Adrenal gland (tissue), 5 donors: ENCODE data around the gene MT1X.

Experiments
- POLR2A ChIP-seq, 2 donors: fragments of 450-650 bp; IDR thresholded peaks; one replicate each; pipeline ENCODE4 v1.6.1; 2017; ENCODE audit warnings: antibody characterized with exemption in 2 of 2, mild to moderate bottlenecking in 2 of 2, moderate library complexity in 1 of 2
- TF ChIP-seq, protein P1 (sequence below), 6 experiments: fragments of 450-650 bp in 4 of 6; fragments of 200-600 bp in 2 of 6; sonication (generic) in 1 of 6; IDR thresholded peaks; 1 replicate in 5 of 6; 2 replicates in 1 of 6; pipeline versions ENCODE4 v1.5.1 to v1.8.0; 2016 to 2021; ENCODE audit warnings: antibody characterized with exemption in 6 of 6, mild to moderate bottlenecking in 2 of 6, moderate library complexity in 1 of 6
- donor health status: DM: no; HTN: no; CAD: no.

DNA sequence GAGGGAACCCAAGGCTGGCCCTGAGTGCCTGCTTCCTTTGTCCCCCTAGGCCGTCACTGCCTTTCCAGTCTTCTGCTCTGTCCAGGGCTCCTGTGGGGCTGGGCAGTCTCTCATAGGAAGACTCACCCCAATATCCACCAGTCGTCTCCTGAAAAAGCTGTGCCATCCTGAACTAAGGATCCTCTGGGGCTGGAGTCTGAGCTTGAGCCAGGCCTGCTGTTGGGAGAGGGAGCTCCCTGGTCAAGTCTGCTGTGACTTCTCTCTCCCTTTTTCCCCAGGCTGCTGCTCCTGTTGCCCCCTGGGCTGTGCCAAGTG is 11.7 kb upstream of the MT1X start:
- TF ChIP-seq POLR2A (IDR thresholded peaks at IDR 0.05), result no peak
- TF ChIP-seq, protein P1, sequence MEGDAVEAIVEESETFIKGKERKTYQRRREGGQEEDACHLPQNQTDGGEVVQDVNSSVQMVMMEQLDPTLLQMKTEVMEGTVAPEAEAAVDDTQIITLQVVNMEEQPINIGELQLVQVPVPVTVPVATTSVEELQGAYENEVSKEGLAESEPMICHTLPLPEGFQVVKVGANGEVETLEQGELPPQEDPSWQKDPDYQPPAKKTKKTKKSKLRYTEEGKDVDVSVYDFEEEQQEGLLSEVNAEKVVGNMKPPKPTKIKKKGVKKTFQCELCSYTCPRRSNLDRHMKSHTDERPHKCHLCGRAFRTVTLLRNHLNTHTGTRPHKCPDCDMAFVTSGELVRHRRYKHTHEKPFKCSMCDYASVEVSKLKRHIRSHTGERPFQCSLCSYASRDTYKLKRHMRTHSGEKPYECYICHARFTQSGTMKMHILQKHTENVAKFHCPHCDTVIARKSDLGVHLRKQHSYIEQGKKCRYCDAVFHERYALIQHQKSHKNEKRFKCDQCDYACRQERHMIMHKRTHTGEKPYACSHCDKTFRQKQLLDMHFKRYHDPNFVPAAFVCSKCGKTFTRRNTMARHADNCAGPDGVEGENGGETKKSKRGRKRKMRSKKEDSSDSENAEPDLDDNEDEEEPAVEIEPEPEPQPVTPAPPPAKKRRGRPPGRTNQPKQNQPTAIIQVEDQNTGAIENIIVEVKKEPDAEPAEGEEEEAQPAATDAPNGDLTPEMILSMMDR (IDR thresholded peaks at IDR 0.05), result no peak
